Spinal cord (tissue), 10 donors: ENCODE measurements around the gene DSCAML1. TPM values are rescaled to one million over a fixed set of nuclear protein-coding genes. Genes with fewer than 3 reads are reported as not detected.
"Not testable (repeated sequence)": the region's sequence is repeated elsewhere in the genome, so short reads cannot be mapped to it uniquely, and the experiment has no call there.

Source experiments
- DNase-seq, 6 donors: peaks; one replicate each; pipeline versions ENCODE4 v3.0.0 to v3.0.0-alpha.2; 2013 to 2015; ENCODE audit warnings: low spot score in 6 of 6, low read depth in 4 of 6
- H3K27ac ChIP-seq: one replicate; pipeline ENCODE4 v1.5.1; 2013; ENCODE audit warnings: low read depth, low read length, control low read depth
- H3K27me3 ChIP-seq: one replicate; pipeline ENCODE4 v1.6.1; 2013; ENCODE audit warnings: low read length; ENCODE audit not compliant: control insufficient read depth, insufficient read depth
- H3K36me3 ChIP-seq: one replicate; pipeline ENCODE4 v1.6.1; 2013; ENCODE audit warnings: low read length; ENCODE audit not compliant: control insufficient read depth, insufficient read depth
- H3K4me1 ChIP-seq: one replicate; pipeline ENCODE4 v1.6.1; 2013; ENCODE audit warnings: low read length; ENCODE audit not compliant: control insufficient read depth, insufficient read depth
- H3K4me3 ChIP-seq: one replicate; pipeline ENCODE4 v1.5.1; 2013; ENCODE audit warnings: low read depth, low read length, control low read depth
- H3K9me3 ChIP-seq: one replicate; pipeline ENCODE4 v1.6.1; 2013; ENCODE audit warnings: low read length; ENCODE audit not compliant: control insufficient read depth, insufficient read depth
- WGBS: methylation state at CpG from one replicate; pipeline ENCODE4 v1.1.5; 2013; ENCODE audit warnings: missing lambda C conversion rate; ENCODE audit not compliant: insufficient coverage; 5-methylcytosine and 5-hydroxymethylcytosine counted together
- polyA plus RNA-seq, 2 donors: library from polyadenylated mRNA; unstranded; fragments of 120-200 nt; gene quantifications; one replicate each; pipeline ENCODE4 v1.2.1, GENCODE V29; 2013; ENCODE audit not compliant: insufficient read length in 2 of 2
- total RNA-seq, 2 donors: library from RNA; depleted of rRNA in 1 of 2; stranded (reverse); fragments of 120-200 nt in 1 of 2; fragments of >200 nt in 1 of 2; gene quantifications; one replicate each; pipeline versions ENCODE4 v1.2.3 to v1.2.4, GENCODE V29; 2013 to 2014
- donor health status: healthy.

Gene DSCAML1
- total and polyA plus RNA-seq, 4 donors: 3.5 to 14.4 (median 8.2) TPM

DNA sequence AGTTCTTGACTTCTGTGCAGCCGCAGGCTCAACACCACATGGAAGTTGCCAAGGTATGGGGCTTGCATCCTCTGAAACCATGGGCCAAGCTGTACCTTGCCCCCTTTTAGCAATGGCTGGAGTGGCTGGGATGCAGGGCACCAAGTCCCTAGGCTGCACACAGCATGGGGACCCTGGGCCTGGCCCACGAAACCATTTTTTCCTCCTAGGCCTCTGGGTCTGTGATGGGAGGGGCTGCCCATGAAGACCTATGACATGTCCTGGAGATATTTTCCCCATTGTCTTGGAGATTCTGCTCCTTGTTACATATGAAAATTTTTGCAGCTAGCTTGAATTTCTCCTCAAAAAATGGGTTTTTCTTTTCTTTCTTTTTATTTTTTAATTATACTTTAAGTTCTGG is 398.4 kb downstream of the DSCAML1 start:
- not testable (repeated sequence) for H3K9me3 ChIP-seq, DNase-seq, H3K4me3 ChIP-seq, H3K4me1 ChIP-seq, H3K27me3 ChIP-seq, H3K27ac ChIP-seq
- WGBS: 100% methylated on average over 2 of the region's 2 CpGs
- peaks cover 49% of the 10 kb centered on the region for H3K36me3 ChIP-seq

- Histone ChIP-seq H3K4me3 (no peak overlapping the region), H3K27ac (no peak overlapping the region), H3K36me3 (peaks cover 64% of the 10 kb centered on the region), H3K9me3 (peaks cover 2% of the 10 kb centered on the region), H3K4me1 (no peaks in the 10 kb centered on the region), H3K27me3 (no peaks in the 10 kb centered on the region)
- DNase-seq: no peak
- WGBS: 100% methylated on average over 8 of the region's 8 CpGs
These were observed 400.0 kb downstream of the DSCAML1 start for GRCh38 chr11:117396970-117397369.

- Histone ChIP-seq H3K36me3 (peaks cover 76% of the 10 kb centered on the region), H3K4me1 (no peaks in the 10 kb centered on the region), H3K4me3 (no peak overlapping the region), H3K27me3 (no peaks in the 10 kb centered on the region), H3K27ac (no peak overlapping the region), H3K9me3 (peaks cover 2% of the 10 kb centered on the region)
- no peak for DNase-seq
- 87% methylated on average over 4 of the region's 4 CpGs for WGBS
These were observed 401.5 kb downstream of the DSCAML1 start for GRCh38 chr11:117395476-117395875.

GRCh38 chr11:117394221-117394925 is 402.6 kb downstream of the DSCAML1 start:
- Histone ChIP-seq H3K36me3 (peaks cover 87% of the 10 kb centered on the region), H3K9me3 (peaks cover 2% of the 10 kb centered on the region), H3K27ac (no peak overlapping the region), H3K4me3 (no peak overlapping the region), H3K27me3 (no peaks in the 10 kb centered on the region), H3K4me1 (no peaks in the 10 kb centered on the region)
- no peak for DNase-seq
- 93% methylated on average over 12 of the region's 14 CpGs for WGBS

- no peaks in the 10 kb centered on the region for H3K9me3 ChIP-seq
- DNase-seq: no peak
- H3K36me3 ChIP-seq: peaks cover 81% of the 10 kb centered on the region
- no peak overlapping the region for H3K27ac ChIP-seq
- WGBS: no CpG with 5 or more reads among the region's 8 CpGs
- no peaks in the 10 kb centered on the region for H3K27me3 ChIP-seq
- no peak overlapping the region for H3K4me3 ChIP-seq
- no peaks in the 10 kb centered on the region for H3K4me1 ChIP-seq
These were observed 404.0 kb downstream of the DSCAML1 start for GRCh38 chr11:117392979-117393378.

DNA sequence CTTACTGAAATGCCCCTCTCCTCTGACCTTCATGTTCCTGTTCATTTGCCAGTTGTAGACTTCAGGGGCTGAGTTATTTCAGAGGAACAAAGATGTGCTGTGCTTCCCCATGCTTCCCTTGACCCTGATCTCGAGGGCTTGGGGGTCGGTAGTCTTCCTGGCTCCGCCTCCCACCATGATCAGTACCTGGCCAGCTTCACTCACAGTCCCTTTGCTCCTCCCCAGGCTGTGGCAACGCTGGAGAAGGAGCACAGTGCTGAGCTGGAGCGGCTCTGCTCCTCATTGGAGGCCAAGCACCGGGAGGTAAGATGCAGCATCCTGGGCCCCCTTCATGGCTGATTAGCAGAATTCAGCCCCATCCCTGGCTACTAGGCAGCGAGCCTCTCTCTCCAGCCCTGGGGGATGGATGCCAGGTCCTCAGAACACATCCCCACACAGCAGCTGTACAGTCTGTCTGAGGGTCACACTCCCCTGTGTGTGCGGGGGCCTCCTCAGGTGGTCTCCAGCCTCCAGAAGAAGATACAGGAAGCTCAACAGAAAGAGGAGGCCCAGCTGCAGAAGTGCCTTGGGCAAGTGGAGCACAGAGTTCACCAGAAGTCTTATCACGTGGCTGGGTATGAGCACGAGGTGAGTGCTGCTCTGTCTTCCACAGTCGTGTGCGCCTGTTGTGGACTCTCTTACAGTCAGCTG is 404.9 kb downstream of the DSCAML1 start:
- H3K27me3 ChIP-seq: no peaks in the 10 kb centered on the region
- H3K36me3 ChIP-seq: peaks cover 82% of the 10 kb centered on the region
- no peak for DNase-seq
- no peaks in the 10 kb centered on the region for H3K4me1 ChIP-seq
- 83% methylated on average over 12 of the region's 12 CpGs for WGBS
- no peaks in the 10 kb centered on the region for H3K9me3 ChIP-seq
- no peak overlapping the region for H3K4me3 ChIP-seq
- H3K27ac ChIP-seq: no peak overlapping the region

DNA sequence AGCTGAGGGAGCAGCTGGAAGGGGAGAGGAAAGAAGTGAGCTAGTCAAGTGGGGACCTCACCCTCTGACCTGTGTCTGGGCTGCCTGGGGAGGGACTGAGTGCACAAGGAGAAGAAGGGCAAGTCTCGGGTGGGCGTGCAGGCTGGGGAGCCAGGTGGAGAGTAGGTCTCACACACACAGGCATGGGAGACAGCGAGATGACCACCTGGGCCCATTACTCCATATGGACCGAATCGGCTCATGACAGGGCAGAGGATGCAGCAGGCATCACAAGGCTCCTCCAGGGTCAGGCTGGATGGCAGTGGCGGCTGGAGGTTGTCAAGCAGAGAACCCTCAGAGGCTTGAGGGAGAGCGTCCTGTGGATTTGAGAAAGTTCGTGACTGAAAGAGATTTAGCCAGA is 405.8 kb downstream of the DSCAML1 start:
- no peaks in the 10 kb centered on the region for H3K9me3 ChIP-seq
- no peaks in the 10 kb centered on the region for H3K4me1 ChIP-seq
- H3K27ac ChIP-seq: no peak overlapping the region
- peaks cover 77% of the 10 kb centered on the region for H3K36me3 ChIP-seq
- H3K27me3 ChIP-seq: no peaks in the 10 kb centered on the region
- no peak overlapping the region for H3K4me3 ChIP-seq
- 93% methylated on average over 5 of the region's 8 CpGs for WGBS
- no peak for DNase-seq

- H3K27me3 ChIP-seq: no peaks in the 10 kb centered on the region
- no peaks in the 10 kb centered on the region for H3K9me3 ChIP-seq
- H3K27ac ChIP-seq: no peak overlapping the region
- H3K4me1 ChIP-seq: no peaks in the 10 kb centered on the region
- WGBS: 96% methylated on average over 7 of the region's 8 CpGs
- H3K36me3 ChIP-seq: peaks cover 76% of the 10 kb centered on the region
- no peak overlapping the region for H3K4me3 ChIP-seq
- no peak for DNase-seq
These were observed 406.3 kb downstream of the DSCAML1 start for GRCh38 chr11:117390743-117391142.

- Histone ChIP-seq H3K27me3 (no peaks in the 10 kb centered on the region), H3K27ac (no peak overlapping the region), H3K4me3 (no peak overlapping the region), H3K36me3 (peaks cover 68% of the 10 kb centered on the region), H3K9me3 (no peaks in the 10 kb centered on the region), H3K4me1 (no peaks in the 10 kb centered on the region)
- no peak for DNase-seq
- WGBS: 100% methylated on average over 2 of the region's 3 CpGs
These were observed 408.8 kb downstream of the DSCAML1 start for GRCh38 chr11:117387992-117388755.
